GM12891 (cell line): ENCODE data around the gene SF1.

ENCODE experiments used
- PAX5 ChIP-seq: IDR thresholded peaks from 2 replicates; pipeline ENCODE4 v1.6.1; 2011; ENCODE audit warnings: low read length, moderate library complexity, mild to moderate bottlenecking; ENCODE audit not compliant: insufficient read depth, severe bottlenecking
- POLR2A ChIP-seq: IDR thresholded peaks from 2 replicates; pipeline ENCODE4 v1.6.1; 2011; ENCODE audit warnings: low read depth, low read length, control low read depth
- POLR2AphosphoS5 ChIP-seq: IDR thresholded peaks from 2 replicates; pipeline ENCODE4 v1.6.1; 2011; ENCODE audit warnings: low read depth, low read length, control low read depth
- POU2F2 ChIP-seq: IDR thresholded peaks from 2 replicates; pipeline ENCODE4 v1.6.1; 2011; ENCODE audit warnings: low read depth, mild to moderate bottlenecking, control low read depth, low read length, moderate library complexity
- SPI1 ChIP-seq: IDR thresholded peaks from 2 replicates; pipeline ENCODE4 v1.6.1; 2011; ENCODE audit warnings: low read depth, low read length, control low read depth
- TAF1 ChIP-seq: IDR thresholded peaks from 2 replicates; pipeline ENCODE4 v1.6.1; 2011; ENCODE audit warnings: low read depth, low read length, control low read depth

DNA sequence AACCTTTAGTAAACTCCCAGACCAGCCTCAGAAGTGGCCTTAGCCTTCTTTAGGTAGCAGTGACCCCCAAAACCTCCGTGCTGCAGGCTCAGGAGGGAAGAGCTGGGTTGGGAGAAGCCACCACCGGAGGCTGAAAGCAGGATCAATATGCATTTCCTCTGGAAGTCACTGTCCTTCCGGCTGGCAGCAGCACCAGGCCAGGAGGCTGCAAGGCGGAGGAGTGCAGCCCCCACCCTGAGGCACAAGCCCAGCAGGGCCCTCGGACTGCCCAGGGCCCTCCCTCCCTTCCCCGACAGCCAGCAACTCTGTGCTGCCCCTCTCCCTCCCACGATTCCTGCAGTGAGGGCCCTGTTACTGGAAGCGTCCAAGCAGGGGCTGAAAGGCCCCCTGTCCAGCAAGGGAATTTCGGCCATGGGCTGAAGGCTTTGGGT, 52.1 kb downstream of the SF1 start:
- TF ChIP-seq TAF1 = no peak
- no peak for TF ChIP-seq POLR2AphosphoS5
- no peak for TF ChIP-seq SPI1
- no peak for TF ChIP-seq POLR2A
- no peak for TF ChIP-seq PAX5
- no peak for TF ChIP-seq POU2F2
